Measurements from ENCODE around the gene APOM. TPM values are rescaled to one million over a fixed set of nuclear protein-coding genes. Genes with fewer than 3 reads are reported as not detected.

Gene APOM
- total RNA-seq, 4 donors from 2014 or later: 1.8 to 7.9 (median 2.4) TPM

DNA sequence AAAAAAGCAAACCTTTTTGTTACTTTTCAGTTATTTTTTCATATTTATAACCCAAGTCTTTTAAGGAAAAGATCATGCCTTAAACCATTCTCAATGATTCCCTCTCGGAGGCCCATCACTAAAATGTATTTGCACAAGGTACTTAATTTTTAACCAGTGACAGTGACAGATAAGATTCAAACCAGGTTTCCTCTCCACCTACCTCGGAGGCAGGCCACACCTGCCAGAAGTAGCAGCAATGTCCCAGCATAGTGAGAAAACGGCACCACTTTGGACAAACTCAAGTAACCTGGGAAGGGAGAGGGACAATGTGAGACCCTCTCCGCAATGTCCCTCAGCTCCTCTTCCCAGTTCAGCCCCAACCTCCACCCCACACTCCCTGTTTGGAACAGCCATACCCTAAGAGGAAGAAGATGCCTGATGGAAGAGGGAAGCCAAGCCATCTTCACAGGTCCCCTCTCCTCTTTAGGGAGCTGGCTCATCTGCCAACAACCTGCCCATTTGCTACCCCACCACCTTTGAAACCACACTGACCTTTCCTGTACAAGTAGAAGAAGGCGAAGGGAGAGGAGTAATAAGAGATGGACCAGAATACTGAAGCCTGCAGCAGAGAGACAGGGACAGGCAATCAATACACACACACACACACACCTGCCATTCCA lies 45.2 kb downstream of the APOM start:
- in situ Hi-C loops (cut with MboI; ENCODE audit: low sequenced_read_pairs in 4 of 4): no loop called here
- Histone ChIP-seq H3K36me3 (peaks cover 0 to 26% of the 10 kb centered on the region in 2 donors), H3K27ac (peak overlapping the region; percentile 91 to 98 (median 96)), H3K4me3 (no peak overlapping the region), H3K27me3 (no peaks in the 10 kb centered on the region), H3K9me3 (no peaks in the 10 kb centered on the region), H3K4me1 (peaks cover 22 to 40% of the 10 kb centered on the region in 2 donors)
- DNase-seq (no peak), ATAC-seq (no peak)
- TF ChIP-seq, protein P1, sequence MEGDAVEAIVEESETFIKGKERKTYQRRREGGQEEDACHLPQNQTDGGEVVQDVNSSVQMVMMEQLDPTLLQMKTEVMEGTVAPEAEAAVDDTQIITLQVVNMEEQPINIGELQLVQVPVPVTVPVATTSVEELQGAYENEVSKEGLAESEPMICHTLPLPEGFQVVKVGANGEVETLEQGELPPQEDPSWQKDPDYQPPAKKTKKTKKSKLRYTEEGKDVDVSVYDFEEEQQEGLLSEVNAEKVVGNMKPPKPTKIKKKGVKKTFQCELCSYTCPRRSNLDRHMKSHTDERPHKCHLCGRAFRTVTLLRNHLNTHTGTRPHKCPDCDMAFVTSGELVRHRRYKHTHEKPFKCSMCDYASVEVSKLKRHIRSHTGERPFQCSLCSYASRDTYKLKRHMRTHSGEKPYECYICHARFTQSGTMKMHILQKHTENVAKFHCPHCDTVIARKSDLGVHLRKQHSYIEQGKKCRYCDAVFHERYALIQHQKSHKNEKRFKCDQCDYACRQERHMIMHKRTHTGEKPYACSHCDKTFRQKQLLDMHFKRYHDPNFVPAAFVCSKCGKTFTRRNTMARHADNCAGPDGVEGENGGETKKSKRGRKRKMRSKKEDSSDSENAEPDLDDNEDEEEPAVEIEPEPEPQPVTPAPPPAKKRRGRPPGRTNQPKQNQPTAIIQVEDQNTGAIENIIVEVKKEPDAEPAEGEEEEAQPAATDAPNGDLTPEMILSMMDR (IDR thresholded peaks at IDR 0.05 in 4 of 5, conservative IDR thresholded peaks at IDR 0.05 in 1 of 5): no peak
- no peak for TF ChIP-seq POLR2A (IDR thresholded peaks at IDR 0.05)
- intact Hi-C loops (cut with DNase I; ENCODE audit: low total_unique reads): loop anchor here (5.0 kb wide), 2 partner anchors 49 to 196 kb away; partner anchors contain the start of genes BAG6 and EHMT2

DNA sequence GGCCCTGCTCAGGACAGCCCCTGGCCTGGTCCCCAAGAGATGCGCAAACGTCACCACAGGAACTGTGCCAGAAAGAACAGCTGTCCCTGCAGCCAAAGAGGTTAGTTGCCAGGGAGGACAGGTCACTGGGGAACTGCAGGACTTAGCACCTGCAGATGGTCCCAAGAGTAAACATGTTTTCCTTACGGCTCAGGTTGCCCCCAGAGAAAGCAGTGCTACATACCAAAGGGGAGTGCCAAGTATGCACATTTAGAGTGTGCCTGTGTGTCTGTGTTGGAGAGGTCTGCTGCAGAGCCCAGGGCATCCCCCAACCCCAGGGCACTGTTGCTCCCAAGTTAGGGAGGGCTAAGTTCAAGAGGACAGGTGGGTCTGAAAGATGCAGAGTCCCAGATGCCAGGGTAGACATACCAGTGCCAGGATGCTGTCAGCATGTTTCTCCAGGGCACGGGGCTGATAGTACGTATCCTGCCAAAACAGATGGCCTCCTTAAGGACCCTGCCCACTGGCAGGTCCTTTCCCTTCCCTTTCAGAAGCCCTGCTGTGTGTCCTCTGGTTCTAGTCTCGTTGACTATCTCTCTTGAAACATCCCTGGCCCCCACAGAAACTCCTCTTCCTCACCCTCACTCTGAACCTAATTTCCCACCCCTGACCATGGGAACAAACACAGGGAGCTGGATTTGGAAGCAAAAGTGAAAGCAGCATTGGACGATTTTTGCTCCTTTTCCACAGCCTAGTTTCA lies 46.1 kb downstream of the APOM start:
- peaks cover 22 to 40% of the 10 kb centered on the region in 2 donors for H3K4me1 ChIP-seq
- intact Hi-C loops (cut with DNase I; ENCODE audit: low total_unique reads) (loop anchor here (2.0 to 5.0 kb wide), 3 partner anchors 37 to 195 kb away; partner anchors contain the start of genes BAG6 and EHMT2), in situ Hi-C loops (cut with MboI; ENCODE audit: low sequenced_read_pairs in 4 of 4) (no loop called here)
- peak overlapping the region; percentile 91 to 98 (median 96) for H3K27ac ChIP-seq
- no peaks in the 10 kb centered on the region for H3K9me3 ChIP-seq
- H3K36me3 ChIP-seq: peaks cover 0 to 16% of the 10 kb centered on the region in 2 donors
- DNase-seq (peak; percentile 57 to 71), ATAC-seq (peak; percentile 54 to 64)
- peak overlapping the region; percentile 65 to 85 (median 83) for H3K4me3 ChIP-seq
- TF ChIP-seq POLR2A (IDR thresholded peaks at IDR 0.05): no peak
- H3K27me3 ChIP-seq: no peaks in the 10 kb centered on the region

DNA sequence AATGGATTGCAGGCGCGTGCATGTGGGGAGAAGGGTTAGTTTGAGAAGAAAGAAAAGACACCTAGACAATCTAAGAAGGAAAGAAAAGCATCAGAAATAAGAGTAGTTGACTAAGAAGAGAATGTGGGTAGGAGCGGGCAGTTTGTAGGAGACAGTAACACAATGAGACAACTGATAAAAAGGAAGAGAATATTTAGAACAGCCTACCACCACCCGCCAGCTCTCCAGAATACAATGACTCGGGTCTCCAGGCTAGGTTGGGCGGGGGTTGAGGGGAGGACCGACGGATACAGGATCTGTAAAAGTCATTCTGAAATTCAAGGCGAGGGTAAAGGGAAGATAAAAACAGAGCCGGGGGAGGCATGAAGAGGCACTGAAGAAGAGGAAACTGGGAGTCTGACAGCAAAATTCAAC lies 46.7 kb downstream of the APOM start:
- Histone ChIP-seq H3K36me3 (peaks cover 0 to 12% of the 10 kb centered on the region in 2 donors), H3K9me3 (no peaks in the 10 kb centered on the region), H3K27ac (peak overlapping the region; percentile 91 to 98 (median 96)), H3K4me3 (peak overlapping the region; percentile 65 to 85 (median 83)), H3K27me3 (no peaks in the 10 kb centered on the region), H3K4me1 (peaks cover 22 to 37% of the 10 kb centered on the region in 2 donors)
- no peak for DNase-seq
- in situ Hi-C loops (cut with MboI; ENCODE audit: low sequenced_read_pairs in 4 of 4) (no loop called here), intact Hi-C loops (cut with DNase I; ENCODE audit: low total_unique reads) (loop anchor here (2.0 to 5.0 kb wide), 3 partner anchors 36 to 195 kb away; partner anchors contain the start of genes BAG6 and EHMT2)
- no peak for ATAC-seq
- TF ChIP-seq, protein P1 (IDR thresholded peaks at IDR 0.05 in 4 of 5, conservative IDR thresholded peaks at IDR 0.05 in 1 of 5): no peak
- no peak for TF ChIP-seq POLR2A (IDR thresholded peaks at IDR 0.05)

DNA sequence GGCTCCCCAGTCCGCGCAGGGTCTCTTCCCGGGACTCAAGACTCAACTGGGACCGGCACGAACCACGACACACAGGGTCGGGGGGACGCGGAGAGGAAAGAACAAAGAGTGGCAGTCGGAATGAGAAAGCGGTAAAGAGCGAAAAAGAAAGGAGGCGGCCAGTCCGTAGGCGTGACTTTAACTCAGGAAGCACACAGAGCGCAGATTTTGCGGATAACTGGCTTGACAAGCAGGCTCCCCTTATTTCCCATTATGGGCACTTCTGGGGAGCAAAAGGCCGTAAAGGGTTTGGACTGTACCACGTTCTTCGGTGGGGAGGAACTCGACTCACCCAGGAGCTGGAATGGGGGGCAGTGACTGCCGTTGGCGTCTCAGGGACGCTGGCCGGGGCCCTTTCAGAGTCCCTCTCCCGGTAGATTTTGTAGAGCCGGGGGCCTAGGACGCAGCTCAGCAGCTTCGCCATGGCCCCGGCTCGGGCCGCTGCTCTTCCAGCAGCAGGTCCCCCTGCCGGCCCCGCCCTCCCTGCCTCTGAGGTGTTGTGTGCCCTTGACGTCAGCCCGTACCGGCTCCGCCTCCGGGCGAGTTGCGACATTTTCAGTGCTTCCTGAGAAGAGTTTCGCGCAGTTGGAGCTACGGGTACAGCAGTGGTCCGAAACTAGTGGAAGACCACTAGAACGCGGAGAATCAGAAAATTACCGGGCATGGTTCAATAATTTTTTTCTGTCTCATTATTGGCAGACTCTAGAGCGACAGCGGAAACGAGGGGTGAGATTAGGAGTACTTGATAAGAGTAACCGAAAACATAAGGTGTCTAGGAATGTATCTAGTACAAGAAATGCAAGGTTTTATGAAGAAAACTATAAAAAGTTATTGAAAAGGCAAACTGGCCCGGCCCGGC lies 47.4 kb downstream of the APOM start, which contains the start of gene ABHD16A:
Gene ABHD16A (minus strand): TSS at position 506 of the 898 bp plus-strand sequence. CDS start 43 bp downstream, at position 463.
- in situ Hi-C loops (cut with MboI; ENCODE audit: low sequenced_read_pairs in 4 of 4): no loop called here
- Histone ChIP-seq H3K4me3 (peak within 1 kb of the TSS; percentile 65 to 85 (median 83)), H3K9me3 (no peaks in the 10 kb centered on the region), H3K27ac (peak within 1 kb of the TSS; percentile 91 to 98 (median 96)), H3K27me3 (no peaks in the 10 kb centered on the region), H3K36me3 (peaks cover 0 to 12% of the 10 kb centered on the region in 2 donors), H3K4me1 (peaks cover 22 to 31% of the 10 kb centered on the region in 2 donors)
- peak; percentile 99 for TF ChIP-seq POLR2A (IDR thresholded peaks at IDR 0.05)
- TF ChIP-seq, protein P1 (IDR thresholded peaks at IDR 0.05 in 4 of 5, conservative IDR thresholded peaks at IDR 0.05 in 1 of 5): peak in 2 of 5 experiments; percentile 5 to 20
- intact Hi-C loops (cut with DNase I; ENCODE audit: low total_unique reads): loop anchor here (1.0 to 5.0 kb wide), 6 partner anchors 26 to 194 kb away; partner anchors contain the start of genes BAG6, DDAH2, EHMT2 and HSPA1B
- DNase-seq (peak; percentile 99), ATAC-seq (peak; percentile 94 to 95)
